ENCODE data around the gene CERS5.

CERS5 gene

GRCh38 chr12:50142993-50143392, 24.2 kb downstream of the CERS5 start:
- Histone ChIP-seq H3K27me3 (ENCODE audit: control insufficient read depth, insufficient read depth, low read length) (no peaks in the 10 kb centered on the region), H3K9me3 (ENCODE audit: control insufficient read depth, insufficient read depth, low read length) (no peaks in the 10 kb centered on the region), H3K4me1 (ENCODE audit: control insufficient read depth, insufficient read depth, low read length) (no peaks in the 10 kb centered on the region), H3K36me3 (ENCODE audit: control insufficient read depth, insufficient read depth, low read length) (no peaks in the 10 kb centered on the region; the same call in 1 of the 2 replicates), H3K4me3 (ENCODE audit: low read length) (no peak overlapping the region), H3K27ac (ENCODE audit: low read length) (no peak overlapping the region)
- no CpG with 5 or more reads among the region's 8 CpGs for WGBS (ENCODE audit: insufficient coverage, insufficient read length)
- no peak for DNase-seq (ENCODE audit: low read depth, low spot score)

GRCh38 chr12:50132505-50133135, 34.5 kb downstream of the CERS5 start:
- Histone ChIP-seq H3K4me3 (ENCODE audit: low read length) (no peak overlapping the region), H3K27ac (ENCODE audit: low read length) (no peak overlapping the region), H3K36me3 (ENCODE audit: control insufficient read depth, insufficient read depth, low read length) (peaks cover 14% of the 10 kb centered on the region), H3K4me1 (ENCODE audit: control insufficient read depth, insufficient read depth, low read length) (no peaks in the 10 kb centered on the region), H3K9me3 (ENCODE audit: control insufficient read depth, insufficient read depth, low read length) (no peaks in the 10 kb centered on the region), H3K27me3 (ENCODE audit: control insufficient read depth, insufficient read depth, low read length) (no peaks in the 10 kb centered on the region)
- WGBS (ENCODE audit: insufficient coverage, insufficient read length), result no CpG with 5 or more reads among the region's 2 CpGs
- DNase-seq (ENCODE audit: low read depth, low spot score), result no peak

GRCh38 chr12:50129290-50129689, 37.9 kb downstream of the CERS5 start:
- H3K4me1 ChIP-seq (ENCODE audit: control insufficient read depth, insufficient read depth, low read length), result no peaks in the 10 kb centered on the region
- no CpG with 5 or more reads among the region's 4 CpGs for WGBS (ENCODE audit: insufficient coverage, insufficient read length)
- no peaks in the 10 kb centered on the region for H3K27me3 ChIP-seq (ENCODE audit: control insufficient read depth, insufficient read depth, low read length)
- H3K36me3 ChIP-seq (ENCODE audit: control insufficient read depth, insufficient read depth, low read length), result peaks cover 8% of the 10 kb centered on the region
- H3K4me3 ChIP-seq (ENCODE audit: low read length), result no peak overlapping the region
- no peak for DNase-seq (ENCODE audit: low read depth, low spot score)
- H3K27ac ChIP-seq (ENCODE audit: low read length), result no peak overlapping the region
- no peaks in the 10 kb centered on the region for H3K9me3 ChIP-seq (ENCODE audit: control insufficient read depth, insufficient read depth, low read length)

- DNase-seq (ENCODE audit: low read depth, low spot score), result no peak
- no peaks in the 10 kb centered on the region for H3K4me1 ChIP-seq (ENCODE audit: control insufficient read depth, insufficient read depth, low read length)
- H3K27ac ChIP-seq (ENCODE audit: low read length), result no peak overlapping the region
- no peaks in the 10 kb centered on the region for H3K9me3 ChIP-seq (ENCODE audit: control insufficient read depth, insufficient read depth, low read length)
- no peaks in the 10 kb centered on the region for H3K27me3 ChIP-seq (ENCODE audit: control insufficient read depth, insufficient read depth, low read length)
- WGBS (ENCODE audit: insufficient coverage, insufficient read length), result no CpG with 5 or more reads among the region's 2 CpGs
- peaks cover 5% of the 10 kb centered on the region for H3K36me3 ChIP-seq (ENCODE audit: control insufficient read depth, insufficient read depth, low read length)
- no peak overlapping the region for H3K4me3 ChIP-seq (ENCODE audit: low read length)
These were observed 39.6 kb downstream of the CERS5 start for GRCh38 chr12:50127546-50127945.

GRCh38 chr12:50123203-50123602, 44.0 kb downstream of the CERS5 start:
- H3K9me3 ChIP-seq (ENCODE audit: control insufficient read depth, insufficient read depth, low read length), result no peaks in the 10 kb centered on the region
- H3K4me3 ChIP-seq (ENCODE audit: low read length), result no peak overlapping the region
- H3K36me3 ChIP-seq (ENCODE audit: control insufficient read depth, insufficient read depth, low read length), result no peaks in the 10 kb centered on the region
- H3K27me3 ChIP-seq (ENCODE audit: control insufficient read depth, insufficient read depth, low read length), result no peaks in the 10 kb centered on the region
- WGBS (ENCODE audit: insufficient coverage, insufficient read length), result no CpG with 5 or more reads among the region's 2 CpGs
- H3K27ac ChIP-seq (ENCODE audit: low read length), result no peak overlapping the region
- H3K4me1 ChIP-seq (ENCODE audit: control insufficient read depth, insufficient read depth, low read length), result no peaks in the 10 kb centered on the region
- no peak for DNase-seq (ENCODE audit: low read depth, low spot score)

GRCh38 chr12:50121641-50122040, 45.5 kb downstream of the CERS5 start:
- no peaks in the 10 kb centered on the region for H3K9me3 ChIP-seq (ENCODE audit: control insufficient read depth, insufficient read depth, low read length)
- no CpG with 5 or more reads among the region's 5 CpGs for WGBS (ENCODE audit: insufficient coverage, insufficient read length)
- DNase-seq (ENCODE audit: low read depth, low spot score), result no peak
- H3K4me1 ChIP-seq (ENCODE audit: control insufficient read depth, insufficient read depth, low read length), result no peaks in the 10 kb centered on the region
- H3K4me3 ChIP-seq (ENCODE audit: low read length), result no peak overlapping the region
- H3K36me3 ChIP-seq (ENCODE audit: control insufficient read depth, insufficient read depth, low read length), result no peaks in the 10 kb centered on the region
- H3K27me3 ChIP-seq (ENCODE audit: control insufficient read depth, insufficient read depth, low read length), result no peaks in the 10 kb centered on the region
- H3K27ac ChIP-seq (ENCODE audit: low read length), result no peak overlapping the region

- DNase-seq (ENCODE audit: low read depth, low spot score), result no peak
- no peaks in the 10 kb centered on the region for H3K36me3 ChIP-seq (ENCODE audit: control insufficient read depth, insufficient read depth, low read length)
- no peak overlapping the region for H3K4me3 ChIP-seq (ENCODE audit: low read length)
- no CpG with 5 or more reads among the region's 3 CpGs for WGBS (ENCODE audit: insufficient coverage, insufficient read length)
- no peaks in the 10 kb centered on the region for H3K4me1 ChIP-seq (ENCODE audit: control insufficient read depth, insufficient read depth, low read length)
- no peaks in the 10 kb centered on the region for H3K9me3 ChIP-seq (ENCODE audit: control insufficient read depth, insufficient read depth, low read length)
- no peak overlapping the region for H3K27ac ChIP-seq (ENCODE audit: low read length)
- no peaks in the 10 kb centered on the region for H3K27me3 ChIP-seq (ENCODE audit: control insufficient read depth, insufficient read depth, low read length)
These were observed 46.2 kb downstream of the CERS5 start for GRCh38 chr12:50120953-50121352.

GRCh38 chr12:50120521-50120920, 46.6 kb downstream of the CERS5 start:
- H3K27me3 ChIP-seq (ENCODE audit: control insufficient read depth, insufficient read depth, low read length), result no peaks in the 10 kb centered on the region
- H3K4me1 ChIP-seq (ENCODE audit: control insufficient read depth, insufficient read depth, low read length), result no peaks in the 10 kb centered on the region
- no peak for DNase-seq (ENCODE audit: low read depth, low spot score)
- H3K9me3 ChIP-seq (ENCODE audit: control insufficient read depth, insufficient read depth, low read length), result no peaks in the 10 kb centered on the region
- WGBS (ENCODE audit: insufficient coverage, insufficient read length), result no CpG with 5 or more reads among the region's 3 CpGs
- no peak overlapping the region for H3K4me3 ChIP-seq (ENCODE audit: low read length)
- no peaks in the 10 kb centered on the region for H3K36me3 ChIP-seq (ENCODE audit: control insufficient read depth, insufficient read depth, low read length)
- H3K27ac ChIP-seq (ENCODE audit: low read length), result no peak overlapping the region

GRCh38 chr12:50119387-50119786, 47.8 kb downstream of the CERS5 start:
- Histone ChIP-seq H3K4me3 (ENCODE audit: low read length) (no peak overlapping the region), H3K9me3 (ENCODE audit: control insufficient read depth, insufficient read depth, low read length) (no peaks in the 10 kb centered on the region), H3K4me1 (ENCODE audit: control insufficient read depth, insufficient read depth, low read length) (no peaks in the 10 kb centered on the region), H3K36me3 (ENCODE audit: control insufficient read depth, insufficient read depth, low read length) (no peaks in the 10 kb centered on the region), H3K27ac (ENCODE audit: low read length) (no peak overlapping the region), H3K27me3 (ENCODE audit: control insufficient read depth, insufficient read depth, low read length) (no peaks in the 10 kb centered on the region)
- no CpG with 5 or more reads among the region's 2 CpGs for WGBS (ENCODE audit: insufficient coverage, insufficient read length)
- no peak for DNase-seq (ENCODE audit: low read depth, low spot score)

GRCh38 chr12:50117057-50117622, 50.0 kb downstream of the CERS5 start:
- Histone ChIP-seq H3K4me1 (ENCODE audit: control insufficient read depth, insufficient read depth, low read length) (no peaks in the 10 kb centered on the region), H3K27ac (ENCODE audit: low read length) (no peak overlapping the region), H3K9me3 (ENCODE audit: control insufficient read depth, insufficient read depth, low read length) (no peaks in the 10 kb centered on the region), H3K4me3 (ENCODE audit: low read length) (no peak overlapping the region), H3K27me3 (ENCODE audit: control insufficient read depth, insufficient read depth, low read length) (no peaks in the 10 kb centered on the region), H3K36me3 (ENCODE audit: control insufficient read depth, insufficient read depth, low read length) (no peaks in the 10 kb centered on the region)
- no CpG with 5 or more reads among the region's 6 CpGs for WGBS (ENCODE audit: insufficient coverage, insufficient read length)
- no peak for DNase-seq (ENCODE audit: low read depth, low spot score)

All from iPS DF 6.9 (cell line).